ENCODE results near the gene PLA2G2D.

The PLA2G2D gene

GRCh38 chr1:20069874-20070273 lies 49.5 kb downstream of the PLA2G2D start, which contains the start of gene PLA2G5:
Gene PLA2G5, plus strand, starts transcription at chr1:20070194. Its CDS starts 14,637 bp downstream, at chr1:20084831.
- Histone ChIP-seq H3K36me3 (no peaks in the 10 kb centered on the region), H3K4me3 (ENCODE audit: low read depth in 1 of 2, low read length in 1 of 2) (no peak within 1 kb of the TSS), H3K27me3 (peaks cover 5% of the 10 kb centered on the region), H3K27ac (no peak within 1 kb of the TSS), H3K4me1 (ENCODE audit: control insufficient read depth in 1 of 2, insufficient read depth in 1 of 2, low read depth in 1 of 2, low read length in 1 of 2) (no peaks in the 10 kb centered on the region), H3K9me3 (no peaks in the 10 kb centered on the region)
- TF ChIP-seq CTCF (IDR thresholded peaks at IDR 0.05) = no peak

GRCh38 chr1:20068722-20069121 lies 50.6 kb downstream of the PLA2G2D start:
- TF ChIP-seq CTCF (IDR thresholded peaks at IDR 0.05) = no peak
- Histone ChIP-seq H3K4me1 (ENCODE audit: control insufficient read depth in 1 of 2, insufficient read depth in 1 of 2, low read depth in 1 of 2, low read length in 1 of 2) (no peaks in the 10 kb centered on the region), H3K36me3 (no peaks in the 10 kb centered on the region), H3K27me3 (peaks cover 5% of the 10 kb centered on the region), H3K4me3 (ENCODE audit: low read depth in 1 of 2, low read length in 1 of 2) (no peak overlapping the region), H3K9me3 (no peaks in the 10 kb centered on the region), H3K27ac (no peak overlapping the region)

- no peak overlapping the region for H3K27ac ChIP-seq
- peaks cover 5% of the 10 kb centered on the region for H3K27me3 ChIP-seq
- no peak overlapping the region for H3K4me3 ChIP-seq (ENCODE audit: low read depth in 1 of 2, low read length in 1 of 2)
- no peak for TF ChIP-seq CTCF (IDR thresholded peaks at IDR 0.05)
- no peaks in the 10 kb centered on the region for H3K4me1 ChIP-seq (ENCODE audit: control insufficient read depth in 1 of 2, insufficient read depth in 1 of 2, low read depth in 1 of 2, low read length in 1 of 2)
- H3K9me3 ChIP-seq = no peaks in the 10 kb centered on the region
- H3K36me3 ChIP-seq = no peaks in the 10 kb centered on the region
Measured at GRCh38 chr1:20063861-20064292, 55.5 kb downstream of the PLA2G2D start.

All from neutrophil (primary cell).